NCI-H128 (cell line): Measurements from ENCODE around the gene AMH.

Experiments used
- DNase-seq: peaks from one replicate; lab custom pipeline; 2025; ENCODE audit not compliant: unreplicated experiment; lab: John Stamatoyannopoulos, UW

The AMH gene

DNA sequence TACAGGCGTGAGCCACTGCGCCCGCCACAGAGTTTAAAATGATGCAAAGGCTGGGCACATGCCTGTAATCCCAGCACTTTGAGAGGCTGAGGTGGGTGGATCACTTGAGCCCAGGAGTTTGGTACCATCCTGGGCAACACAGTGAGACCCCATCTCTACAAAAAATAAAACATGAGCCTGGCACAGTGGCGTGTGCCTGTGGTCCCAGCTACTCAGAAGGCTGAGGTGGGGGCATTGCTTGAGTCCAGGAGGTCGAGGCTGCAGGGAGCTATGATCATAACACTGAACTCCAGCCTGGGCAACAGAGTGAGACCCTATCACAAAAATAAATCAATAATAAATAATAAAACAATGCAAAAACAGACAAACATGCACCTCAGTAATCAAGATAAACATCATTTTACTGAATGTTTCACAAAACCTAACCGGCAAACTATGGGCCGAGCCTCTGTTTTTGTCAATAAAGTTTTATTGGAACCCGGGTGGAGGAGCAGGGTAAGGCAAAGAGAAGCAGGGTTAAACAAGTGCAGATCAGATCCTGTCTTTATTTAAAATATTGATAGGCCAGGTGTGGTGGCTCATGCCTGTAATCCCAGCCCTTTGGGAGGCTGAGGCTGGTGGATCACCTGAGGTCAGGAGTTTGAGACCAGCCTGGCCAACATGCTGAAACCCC is 34.8 kb downstream of the AMH start:
- DNase-seq, result no peak

GRCh38 chr19:2286402-2287140 is 37.4 kb downstream of the AMH start:
- DNase-seq, result no peak

DNA sequence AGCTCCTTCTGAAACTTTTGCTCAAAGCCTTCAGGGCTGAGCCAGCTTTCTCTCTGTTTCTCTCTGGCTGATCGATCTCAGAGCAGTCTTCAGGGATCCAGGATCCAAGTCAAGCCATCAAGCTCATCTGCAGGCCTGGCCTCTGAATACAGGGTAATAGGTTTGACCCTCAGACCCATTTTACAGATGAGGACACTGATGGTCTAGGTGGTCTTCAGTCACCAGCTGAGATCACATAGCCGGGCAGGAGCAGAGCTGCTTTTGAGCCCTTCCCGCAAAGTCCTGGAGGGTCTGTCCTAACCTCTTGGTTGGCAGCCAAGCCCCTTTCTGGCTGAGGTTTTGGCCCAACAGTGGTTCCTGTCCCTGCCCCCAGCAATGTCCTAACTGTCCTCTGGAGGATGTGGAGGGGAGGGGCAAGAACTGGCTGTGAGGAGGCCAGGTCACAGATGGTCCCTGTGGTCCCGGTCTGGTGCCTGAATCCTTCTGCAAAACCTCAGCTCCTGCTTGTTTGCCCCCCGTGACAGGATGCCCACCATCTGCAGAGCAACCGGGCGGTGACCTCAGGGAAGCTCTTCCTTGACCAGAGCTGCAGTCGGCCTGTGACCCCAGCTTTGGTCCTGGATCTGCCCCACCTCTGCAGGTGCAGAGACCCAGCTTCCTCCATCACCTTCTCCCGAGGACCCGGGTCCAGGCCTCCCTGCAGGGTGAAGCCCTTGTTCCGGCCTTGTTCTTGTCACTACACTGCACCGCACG is 38.6 kb downstream of the AMH start:
- no peak for DNase-seq

- no peak for DNase-seq
Observed at GRCh38 chr19:2288338-2288817, 39.3 kb downstream of the AMH start.

DNA sequence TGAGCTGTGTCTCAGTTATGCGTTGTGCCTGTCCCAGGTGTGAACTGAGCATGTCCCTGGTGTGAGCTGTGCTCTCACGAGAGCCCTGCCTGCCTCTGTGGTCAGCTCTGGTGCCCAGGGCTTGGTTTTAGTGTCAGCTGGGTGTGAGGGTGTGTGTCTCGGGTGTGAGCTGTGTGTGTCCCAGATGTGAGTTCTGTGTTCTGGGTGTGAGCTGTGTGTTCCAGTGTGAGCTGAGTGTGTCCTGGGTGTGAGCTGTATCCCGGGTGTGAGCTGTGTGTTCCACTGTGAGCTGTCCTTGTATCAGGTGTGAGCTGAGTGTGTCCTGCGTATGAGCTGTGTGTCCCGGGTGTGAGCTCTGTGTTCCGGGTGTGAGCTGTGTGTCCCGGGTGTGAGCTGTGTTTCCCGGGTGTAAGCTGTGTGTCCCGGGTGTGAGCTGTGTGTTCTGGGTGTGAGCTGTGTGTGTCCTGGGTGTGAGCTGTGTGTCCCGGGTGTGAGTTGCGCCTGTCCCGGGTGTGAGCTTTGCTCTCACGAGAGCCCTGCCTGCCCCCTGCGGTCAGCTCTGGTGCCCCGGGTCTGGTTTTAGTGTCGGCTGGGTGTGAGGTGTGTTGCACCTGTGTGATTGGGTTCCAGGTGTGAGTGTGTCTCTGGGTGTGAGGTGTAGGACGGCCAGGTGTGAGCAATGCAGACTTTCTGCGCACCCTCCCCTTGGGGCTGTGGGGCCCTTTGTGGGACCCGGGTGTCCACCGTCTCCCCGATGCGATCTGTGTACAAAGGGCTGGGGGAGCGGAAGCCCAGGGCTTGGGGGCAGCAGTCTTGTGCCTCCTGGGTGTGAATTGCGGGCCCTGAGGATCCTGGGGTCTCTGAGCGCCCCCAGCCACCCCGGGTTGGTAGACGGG is 39.9 kb downstream of the AMH start:
- DNase-seq, result no peak

- no peak for DNase-seq
Observed at GRCh38 chr19:2289714-2290435, 40.8 kb downstream of the AMH start.

- no peak for DNase-seq
Observed at GRCh38 chr19:2290441-2291184, 41.5 kb downstream of the AMH start.

DNA sequence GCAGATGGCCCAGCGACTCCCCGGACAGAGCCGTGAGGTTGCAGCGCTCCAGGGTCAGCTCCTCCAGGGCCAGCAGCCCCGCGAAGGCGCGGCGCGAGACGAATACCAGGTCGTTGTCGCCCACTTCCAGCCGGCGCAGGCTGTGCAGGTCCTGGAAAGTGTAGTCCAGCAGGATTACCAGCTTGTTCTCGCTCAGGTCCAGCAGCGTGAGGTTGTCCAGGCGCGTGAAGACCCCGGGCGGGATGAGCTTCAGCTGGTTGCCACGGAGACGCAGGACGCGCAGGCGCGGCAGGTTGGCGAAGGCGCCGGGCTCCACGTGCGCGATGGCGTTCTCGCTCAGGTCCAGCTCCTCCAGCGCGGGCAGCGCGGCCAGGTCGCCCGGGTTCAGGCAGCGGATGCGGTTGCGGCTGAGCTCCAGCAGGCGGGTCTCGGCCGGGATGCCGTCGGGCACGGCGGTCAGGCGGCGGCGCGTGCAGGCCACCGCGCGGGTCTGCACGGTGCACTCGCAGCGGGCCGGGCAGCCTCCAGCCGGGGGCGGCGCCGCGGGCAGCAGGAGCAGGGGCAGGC is 42.1 kb downstream of the AMH start:
- no peak for DNase-seq

- DNase-seq, result no peak
Observed at GRCh38 chr19:2294687-2295335, 45.7 kb downstream of the AMH start.

DNA sequence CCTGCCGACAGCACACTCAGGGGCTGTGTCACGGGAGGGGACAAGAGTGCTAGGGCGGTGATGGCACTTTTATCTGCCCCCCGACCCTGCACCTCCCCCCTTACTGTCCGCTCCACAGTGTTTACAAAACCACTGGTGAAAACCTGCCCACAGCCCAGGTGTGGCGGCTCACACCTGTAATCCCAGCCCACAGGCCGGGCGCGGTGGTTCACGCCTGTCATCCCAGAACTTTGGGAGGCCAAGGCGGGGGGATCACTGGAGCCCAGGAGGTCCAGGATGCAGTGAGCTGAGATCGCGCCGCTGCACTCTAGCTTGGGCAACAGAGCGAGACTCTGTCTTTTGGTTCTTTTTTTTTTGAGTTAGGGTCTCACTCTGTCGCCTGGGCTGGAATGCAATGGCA is 47.0 kb downstream of the AMH start:
- DNase-seq, result no peak

DNA sequence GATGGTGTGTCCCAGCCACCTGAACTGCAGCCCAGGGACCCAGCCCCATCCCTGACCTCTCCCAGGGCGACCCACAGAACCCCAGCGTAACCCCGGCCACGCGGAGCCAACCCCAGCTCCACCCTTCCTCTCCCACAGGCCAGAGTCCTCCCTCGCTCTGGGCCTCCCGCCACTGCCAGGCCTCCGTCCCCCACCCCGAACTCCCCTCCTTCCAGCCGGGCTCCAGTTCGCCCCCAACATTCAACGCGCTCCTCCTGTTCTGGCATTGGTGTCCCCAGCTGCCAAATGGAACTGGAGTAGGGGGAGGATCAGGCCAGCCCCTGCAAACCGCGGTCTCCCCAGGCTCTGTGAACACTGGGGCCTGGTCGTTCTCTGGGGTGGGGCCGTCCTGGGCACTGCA is 51.4 kb downstream of the AMH start:
- no peak for DNase-seq
